Nasal cavity respiratory epithelium epithelial cell of viscerocranial mucosa (primary cell): ENCODE data around the gene CHRNA10. TPM values are rescaled to one million over a fixed set of nuclear protein-coding genes. Genes with fewer than 3 reads are reported as not detected.

Source experiments
- total RNA-seq: library from RNA; depleted of rRNA; stranded (reverse); fragments of >200 nt; gene quantifications from 2 replicates; pipeline ENCODE4 v1.2.3, GENCODE V29; 2014

CHRNA10 gene
- 0.34 and 1.00 TPM in 2 replicates for total RNA-seq

GRCh38 chr11:3671334-3672254 lies at the start of gene CHRNA10:
CHRNA10 (minus strand) TSS chr11:3671384; CDS start chr11:3671312, 72 bp downstream.

DNA sequence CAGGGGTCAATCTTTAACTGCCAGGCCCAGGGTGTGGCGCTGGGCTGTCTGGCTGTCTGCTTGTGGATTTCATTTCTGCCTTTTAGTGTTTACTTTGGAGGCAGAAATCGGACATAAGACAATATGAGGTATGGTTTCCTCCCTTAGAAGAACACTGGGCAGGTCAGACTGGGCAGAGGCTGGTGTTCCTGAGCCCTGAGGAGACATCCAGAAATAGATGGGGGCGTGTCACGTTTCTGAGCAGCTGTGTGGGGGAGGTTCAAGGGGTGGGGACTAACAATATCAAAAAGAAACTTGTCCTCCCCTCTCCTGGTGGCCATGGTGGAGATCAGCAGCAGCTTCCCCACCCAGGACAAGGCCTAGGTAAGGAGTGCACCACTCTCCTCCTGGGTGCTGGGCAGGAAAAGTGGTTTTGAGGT lies 26.4 kb downstream of the CHRNA10 start, which contains the start of gene ART1:
ART1 (plus strand) TSS at position 312 of the 419 bp plus-strand sequence. CDS start 14,086 bp downstream, outside the sequence.

DNA sequence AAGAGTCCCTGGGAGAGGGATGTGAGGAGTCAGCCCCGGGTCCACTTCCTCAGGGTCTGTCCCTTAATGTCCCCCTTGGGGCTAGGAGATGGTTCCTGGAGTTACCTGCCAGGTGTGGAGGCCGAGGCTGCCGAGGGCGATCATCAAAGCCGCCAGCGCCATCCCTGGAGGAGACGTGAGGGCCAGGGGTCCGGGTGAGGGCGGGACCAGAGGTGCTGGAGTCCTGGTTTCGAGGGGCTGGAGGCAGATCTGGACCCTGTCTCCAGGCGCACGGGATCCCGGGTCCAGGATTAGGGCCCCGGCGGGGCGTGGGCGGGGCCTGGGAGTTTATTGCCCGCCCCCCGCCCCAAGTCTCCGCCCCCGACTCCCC lies 29.5 kb downstream of the CHRNA10 start, which contains the start of gene ART5:
ART5 (minus strand) TSS at position 292 of the 370 bp plus-strand sequence; CDS start at position 162, 130 bp downstream.

Other genes with a start within 250 kb of the CHRNA10 start
- gene ART5, start 29.4 kb downstream of the CHRNA10 start, total RNA-seq, result not detected in 2 replicates
- not detected in 2 replicates for gene ART1, start 26.3 kb downstream of the CHRNA10 start, total RNA-seq
- 122 TPM in 2 replicates for gene NUP98, start 126.2 kb upstream of the CHRNA10 start, total RNA-seq
- gene PGAP2, start 137.2 kb upstream of the CHRNA10 start, total RNA-seq, result 34.3 and 34.9 TPM in 2 replicates
- gene RHOG, start 169.6 kb upstream of the CHRNA10 start, total RNA-seq, result 5.8 and 15.3 TPM in 2 replicates
- 62.2 and 86.6 TPM in 2 replicates for gene STIM1, start 184.3 kb upstream of the CHRNA10 start, total RNA-seq